IMR-90 (cell line): ENCODE data around the gene CNPPD1. TPM values are rescaled to one million over a fixed set of nuclear protein-coding genes. Genes with fewer than 3 reads are reported as not detected.

Experiments used
- ATAC-seq: fragments of 200-7000 bp; cut with Tn5 transposase; 2 replicates; pipeline ENCODE4 v1.9.1; 2020; ENCODE audit warnings: low read depth, mild to moderate bottlenecking, moderate library complexity
- BruUV-seq: library from RNA; stranded (reverse); fragments of 400-500 nt; replicated peaks from 2 replicates; lab custom pipeline; 2021; lab: Mats Ljungman, UMichigan
- CTCF ChIA-PET: fragments of 300-600 bp; formaldehyde crosslinking; extraction: SDS; loops from one replicate; lab custom pipeline; 2021; ENCODE audit warnings: antibody characterized with exemption; lab: Yijun Ruan, JAX
- POLR2A ChIA-PET: fragments of 300-600 bp; sonication (Branson Sonifier 250); formaldehyde crosslinking; loops from one replicate; lab custom pipeline; 2022; ENCODE audit warnings: antibody characterized with exemption; ENCODE audit not compliant: unreplicated experiment; lab: Charles Lee
- DNase-seq: peaks from one replicate; pipeline ENCODE4 v3.0.0; 2013
- H2AFZ ChIP-seq: replicated peaks from 2 replicates; pipeline ENCODE3; 2013; ENCODE audit warnings: low read length, mild to moderate bottlenecking; ENCODE audit not compliant: poor library complexity
- H2AK5ac ChIP-seq: 2 replicates; pipeline ENCODE4 v1.6.1; 2013; ENCODE audit warnings: low read depth, low read length, inconsistent platforms
- H2AK9ac ChIP-seq: replicated peaks from 2 replicates; pipeline ENCODE3; 2013; ENCODE audit warnings: mild to moderate bottlenecking, low read depth, low read length, moderate library complexity; ENCODE audit not compliant: poor library complexity
- H2BK120ac ChIP-seq: 2 replicates; pipeline ENCODE4 v1.6.1; 2013; ENCODE audit warnings: low read depth, low read length, inconsistent platforms
- H2BK15ac ChIP-seq: 3 replicates; pipeline ENCODE4 v1.6.1; 2013; ENCODE audit warnings: low read depth, low read length, inconsistent platforms
- H2BK20ac ChIP-seq: 2 replicates; pipeline ENCODE4 v1.6.1; 2013; ENCODE audit warnings: low read depth, mild to moderate bottlenecking, inconsistent platforms, low read length, moderate library complexity
- H2BK5ac ChIP-seq: 2 replicates; pipeline ENCODE4 v1.6.1; 2013; ENCODE audit warnings: mild to moderate bottlenecking, low read depth, low read length, inconsistent platforms; ENCODE audit not compliant: poor library complexity, severe bottlenecking
- H3K14ac ChIP-seq: replicated peaks from 2 replicates; pipeline ENCODE4 v1.6.1; 2013; ENCODE audit warnings: low read depth, low read length, inconsistent platforms
- H3K18ac ChIP-seq: 2 replicates; pipeline ENCODE4 v1.6.1; 2013; ENCODE audit warnings: low read depth, low read length, control low read depth
- H3K23ac ChIP-seq: 2 replicates; pipeline ENCODE4 v1.6.1; 2013; ENCODE audit warnings: low read depth, low read length, inconsistent platforms
- H3K27ac ChIP-seq: 2 replicates; pipeline ENCODE4 v1.5.1; 2013; ENCODE audit warnings: mild to moderate bottlenecking, control low read depth, low read length; ENCODE audit not compliant: insufficient read depth
- H3K27me3 ChIP-seq: 2 replicates; pipeline ENCODE4 v1.6.1; 2013; ENCODE audit warnings: low read length; ENCODE audit not compliant: control insufficient read depth, insufficient read depth
- H3K36me3 ChIP-seq: 2 replicates; pipeline ENCODE4 v1.6.1; 2013; ENCODE audit warnings: low read length, mixed read lengths; ENCODE audit not compliant: control insufficient read depth, insufficient read depth
- H3K4ac ChIP-seq: 2 replicates; pipeline ENCODE4 v1.6.1; 2013; ENCODE audit warnings: low read depth, low read length, inconsistent platforms
- H3K4me1 ChIP-seq: 2 replicates; pipeline ENCODE4 v1.6.1; 2013; ENCODE audit warnings: low read length, mixed read lengths; ENCODE audit not compliant: control insufficient read depth, insufficient read depth
- H3K4me2 ChIP-seq: 2 replicates; pipeline ENCODE4 v1.6.1; 2013; ENCODE audit warnings: low read depth, mild to moderate bottlenecking, control low read depth, low read length, moderate library complexity
- H3K4me3 ChIP-seq: 2 replicates; pipeline ENCODE4 v1.5.1; 2013; ENCODE audit warnings: low read depth, mild to moderate bottlenecking, control low read depth, low read length, moderate library complexity; ENCODE audit not compliant: insufficient read depth
- H3K56ac ChIP-seq: 2 replicates; pipeline ENCODE4 v1.6.1; 2013; ENCODE audit warnings: low read length, inconsistent platforms; ENCODE audit not compliant: insufficient read depth; ENCODE audit errors: extremely low read depth
- H3K79me1 ChIP-seq, 2 experiments: 2 replicates each; pipeline ENCODE4 v1.6.1; 2013; ENCODE audit warnings: low read length in 2 of 2, inconsistent platforms in 1 of 2, low read depth in 1 of 2
- H3K9ac ChIP-seq: 2 replicates; pipeline ENCODE4 v1.6.1; 2013; ENCODE audit warnings: low read depth, low read length, control low read depth
- H3K9me1 ChIP-seq: 2 replicates; pipeline ENCODE4 v1.6.1; 2013; ENCODE audit warnings: low read length, inconsistent platforms; ENCODE audit not compliant: insufficient read depth
- H3K9me3 ChIP-seq: 2 replicates; pipeline ENCODE4 v1.6.1; 2013; ENCODE audit warnings: low read length; ENCODE audit not compliant: control insufficient read depth, insufficient read depth
- H4K20me1 ChIP-seq: 2 replicates; pipeline ENCODE4 v1.6.1; 2013; ENCODE audit warnings: low read length, inconsistent platforms; ENCODE audit not compliant: insufficient read depth
- H4K5ac ChIP-seq: 2 replicates; pipeline ENCODE4 v1.6.1; 2013; ENCODE audit warnings: mild to moderate bottlenecking, low read depth, low read length, control low read depth
- H4K8ac ChIP-seq, 2 experiments: 2 replicates each; pipeline ENCODE4 v1.6.1; 2013; ENCODE audit warnings: low read depth in 2 of 2, low read length in 2 of 2, control low read depth in 1 of 2, inconsistent platforms in 1 of 2
- H4K91ac ChIP-seq: 2 replicates; pipeline ENCODE4 v1.6.1; 2013; ENCODE audit warnings: low read depth, low read length, inconsistent platforms; ENCODE audit not compliant: insufficient read depth
- MAZ ChIP-seq: IDR thresholded peaks from 2 replicates; pipeline ENCODE4 v1.6.1; 2012; ENCODE audit warnings: low read depth, mild to moderate bottlenecking, low read length, improper control_type of control experiment, moderate library complexity, borderline replicate concordance
- RCOR1 ChIP-seq: IDR thresholded peaks from 2 replicates; pipeline ENCODE4 v1.6.1; 2012; ENCODE audit warnings: mild to moderate bottlenecking, low read length, improper control_type of control experiment; ENCODE audit not compliant: insufficient replicate concordance
- WGBS, 2 experiments: methylation state at CpG; one replicate each; pipeline versions ENCODE4 v1.1.5 to v1.1.7; 2013; ENCODE audit warnings: missing lambda C conversion rate in 2 of 2; ENCODE audit not compliant: insufficient read length in 1 of 2; ENCODE audit errors: extremely low coverage in 2 of 2; 5-methylcytosine and 5-hydroxymethylcytosine counted together
- dilution Hi-C: fragments of 300-500 bp; cut with HindIII; formaldehyde crosslinking; loops from one replicate; pipeline ENCODE4 v1.14.3; 2018; ENCODE audit warnings: low sequenced_read_pairs; ENCODE audit not compliant: unreplicated experiment
- in situ Hi-C: fragments of 300-500 bp; cut with MboI; formaldehyde crosslinking; loops from 3 replicates; pipeline ENCODE4 v1.14.3; 2019; ENCODE audit warnings: low sequenced_read_pairs, inconsistent platforms, mixed read lengths
- intact Hi-C: fragments of 100-400 bp; cut with micrococcal nuclease; formaldehyde crosslinking; loops from 2 replicates; pipeline ENCODE4 v1.10.0; 2022
- polyA plus RNA-seq, 3 experiments: library from polyadenylated mRNA; depleted of rRNA; stranded (reverse); fragments of >200 nt; gene quantifications; 2 replicates each; pipeline ENCODE4 v1.2.3, GENCODE V29; 2012; ENCODE audit warnings: low replicate concordance in 1 of 3
- total RNA-seq: library from RNA; depleted of rRNA; stranded (reverse); fragments of >200 nt; gene quantifications from 2 replicates; pipeline ENCODE4 v1.2.3, GENCODE V29; 2012

CNPPD1 gene
- total and polyA plus RNA-seq, 2 of the 4 experiments (the other 2 are of a cell fraction), result 11.1 to 29.2 TPM

- peaks cover 8% of the 10 kb centered on the region; the same call in 1 of the 2 replicates for H3K9me1 ChIP-seq
- H2BK15ac ChIP-seq, result no peak overlapping the region
- H3K9me3 ChIP-seq, result no peaks in the 10 kb centered on the region
- no peak overlapping the region for H3K4ac ChIP-seq
- peaks cover 9% of the 10 kb centered on the region; the same call in 1 of the 2 replicates for H4K20me1 ChIP-seq
- H3K36me3 ChIP-seq, result peaks cover 49% of the 10 kb centered on the region
- intact Hi-C loops, result no loop called here
- H3K4me3 ChIP-seq, result no peak overlapping the region
- TF ChIP-seq MAZ (no peak), RCOR1 (no peak)
- no peak overlapping the region for H3K56ac ChIP-seq
- dilution Hi-C loops, result no loop called here
- H2AK9ac ChIP-seq, result no peak overlapping the region
- DNase-seq (no peak), ATAC-seq (no peak)
- H2BK20ac ChIP-seq, result no peak overlapping the region
- H4K8ac ChIP-seq, result no peak overlapping the region
- peaks cover 5 to 23% of the 10 kb centered on the region in 2 experiments; a peak in 3 of 4 replicates for H3K79me1 ChIP-seq
- no peaks in the 10 kb centered on the region for H3K27me3 ChIP-seq
- ChIA-PET CTCF (no interaction called here), POLR2A (no interaction called here)
- peaks cover 16% of the 10 kb centered on the region for H3K4me1 ChIP-seq
- 90% methylated on average over 2 of the region's 18 CpGs; no CpG with 5 or more reads in 1 of the 2 experiments for WGBS, 2 experiments
- H3K18ac ChIP-seq, result no peak overlapping the region
- H2AK5ac ChIP-seq, result no peak overlapping the region
- peak overlapping the region; percentile 46 for H2AFZ ChIP-seq
- H4K5ac ChIP-seq, result no peak overlapping the region
- H3K9ac ChIP-seq, result no peak overlapping the region
- no peak overlapping the region for H2BK120ac ChIP-seq
- BruUV-seq, result no TSS peak
- no peak overlapping the region for H4K91ac ChIP-seq
- H2BK5ac ChIP-seq, result no peak overlapping the region
- no peak overlapping the region for H3K14ac ChIP-seq
- H3K4me2 ChIP-seq, result no peak overlapping the region
- in situ Hi-C loops, result loop anchor here (5.0 kb wide), 1 partner anchor 37 kb away; the partner anchor contains the start of gene SLC23A3
- no peak overlapping the region for H3K27ac ChIP-seq
- no peak overlapping the region for H3K23ac ChIP-seq
Measured at GRCh38 chr2:219209236-219210195, 32.8 kb upstream of the CNPPD1 start.
